HG03025 (cell line): ENCODE measurements around the gene ZNF407.

Experiments
- ATAC-seq: cut with Tn5 transposase; IDR thresholded peaks from one replicate; pipeline ENCODE4 v1.9.1; 2021; ENCODE audit warnings: mild to moderate bottlenecking, moderate library complexity; ENCODE audit not compliant: unreplicated experiment, low FRiP score

The ZNF407 gene

DNA sequence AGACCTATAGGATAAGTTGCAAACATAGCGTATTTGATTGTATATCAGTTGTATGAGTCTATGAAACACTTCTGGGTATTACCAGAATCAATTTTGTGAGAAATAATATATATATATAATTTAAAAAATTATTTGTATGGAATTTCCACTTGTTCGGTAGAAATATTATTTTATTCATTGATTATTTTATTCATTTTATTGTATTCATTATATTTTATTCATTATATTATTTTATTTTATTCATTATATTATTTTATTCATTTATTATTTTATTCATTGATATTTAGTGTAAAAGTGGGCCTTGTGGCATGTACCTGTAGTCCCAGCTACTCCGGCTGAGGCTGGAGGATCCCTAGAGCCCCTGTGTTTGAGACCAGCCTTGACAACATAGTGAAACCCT is 268.9 kb downstream of the ZNF407 start:
- no peak for ATAC-seq

DNA sequence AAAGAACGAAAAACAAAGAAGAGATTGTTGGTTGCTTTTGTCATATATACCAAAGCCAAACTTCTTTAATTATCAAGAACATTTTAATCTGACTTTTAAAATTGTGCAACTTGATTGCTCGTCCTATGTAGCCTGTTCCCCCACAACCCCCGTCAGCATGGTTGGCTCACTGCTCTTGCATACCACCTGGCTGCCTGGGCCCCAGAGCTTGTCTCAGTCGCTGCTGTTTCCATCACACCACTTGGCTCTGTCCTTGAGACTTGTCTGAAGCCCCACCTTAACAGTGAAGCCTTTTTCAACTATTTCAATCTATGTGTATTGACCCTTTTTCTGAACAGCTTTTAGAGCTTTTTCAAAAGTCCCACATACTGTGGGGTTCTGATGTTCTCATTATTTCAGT is 270.8 kb downstream of the ZNF407 start:
- ATAC-seq: no peak

DNA sequence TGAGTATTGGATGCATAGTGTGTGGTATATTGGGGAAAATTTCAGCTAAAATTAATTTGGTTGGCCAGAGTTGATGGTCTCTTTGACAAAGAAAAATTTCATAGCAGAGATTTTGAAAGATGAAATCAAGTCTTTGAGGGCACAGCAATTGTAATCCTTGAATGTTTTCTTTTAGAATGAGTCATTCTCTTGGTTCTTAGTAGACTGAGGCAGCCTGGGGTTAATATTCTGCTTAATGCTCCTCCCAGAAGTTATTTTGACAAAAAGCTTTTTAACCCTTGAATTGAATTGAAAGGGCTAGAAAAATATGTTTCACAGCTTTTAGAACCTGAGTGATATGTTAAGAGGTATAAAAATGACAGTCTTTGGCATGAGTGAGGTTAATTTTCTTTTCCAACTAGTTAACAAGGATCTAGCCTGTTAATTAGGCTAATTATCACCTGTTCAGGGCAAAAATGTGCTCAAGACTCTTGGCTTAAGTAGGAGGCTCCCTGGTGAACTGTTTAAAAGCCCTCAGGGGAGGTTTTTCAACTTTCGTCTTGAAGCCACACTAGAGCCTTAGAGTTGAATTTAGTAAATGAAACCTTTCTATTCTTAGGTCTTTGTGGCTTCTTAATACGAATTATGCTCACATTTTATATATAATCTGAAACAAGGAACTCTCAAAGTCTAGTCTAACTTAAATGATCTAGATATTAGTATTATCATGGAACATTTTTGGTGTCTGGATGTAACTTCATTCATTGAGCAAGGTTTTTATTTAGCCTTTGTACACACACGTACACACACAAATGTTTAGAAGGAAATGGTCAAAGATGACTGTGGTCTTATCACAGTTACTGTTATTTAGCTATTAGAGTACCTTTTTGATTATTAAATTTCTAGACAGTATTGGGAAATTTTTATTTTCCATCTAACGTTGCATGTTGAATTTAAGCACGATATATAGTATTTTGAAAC is 272.5 kb downstream of the ZNF407 start:
- peak; percentile 93 for ATAC-seq

DNA sequence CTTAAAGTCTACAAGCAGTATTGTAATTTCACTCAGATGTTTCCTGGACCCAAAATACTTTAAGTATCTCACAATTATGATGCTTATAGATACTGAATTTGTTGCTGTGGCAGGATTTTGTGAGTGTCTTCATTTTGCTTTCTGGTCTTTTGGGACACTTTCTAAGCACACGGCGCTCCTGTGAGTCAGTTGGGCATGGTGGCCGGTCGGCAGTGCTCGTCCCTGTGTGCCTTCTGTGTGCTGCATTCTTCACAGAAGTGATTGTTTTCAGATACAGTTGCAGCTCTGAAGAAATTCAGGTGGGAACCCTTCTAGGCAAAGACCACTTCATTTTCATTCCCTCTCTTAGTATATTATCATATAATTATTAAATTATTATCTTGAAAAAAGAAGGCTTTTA is 273.3 kb downstream of the ZNF407 start:
- ATAC-seq: no peak

DNA sequence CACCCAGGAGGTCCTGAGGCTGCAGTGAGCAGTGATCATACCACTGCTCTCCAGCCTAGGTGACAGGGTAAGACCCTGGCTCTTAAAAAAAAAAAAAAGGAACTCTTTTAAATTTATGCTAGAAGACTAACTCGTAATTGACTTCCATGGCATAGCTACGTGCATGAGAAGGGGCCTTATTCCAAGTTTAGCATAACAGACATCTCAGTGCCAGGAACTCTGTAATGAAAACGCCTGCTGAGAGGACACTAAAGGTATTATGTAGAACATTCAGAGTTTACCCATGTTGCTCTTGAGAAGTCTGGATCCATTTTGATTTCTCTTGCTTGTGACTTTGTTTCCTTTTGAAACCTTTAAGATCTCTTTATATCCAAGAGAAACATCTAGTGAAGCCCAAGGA is 276.0 kb downstream of the ZNF407 start:
- no peak for ATAC-seq

DNA sequence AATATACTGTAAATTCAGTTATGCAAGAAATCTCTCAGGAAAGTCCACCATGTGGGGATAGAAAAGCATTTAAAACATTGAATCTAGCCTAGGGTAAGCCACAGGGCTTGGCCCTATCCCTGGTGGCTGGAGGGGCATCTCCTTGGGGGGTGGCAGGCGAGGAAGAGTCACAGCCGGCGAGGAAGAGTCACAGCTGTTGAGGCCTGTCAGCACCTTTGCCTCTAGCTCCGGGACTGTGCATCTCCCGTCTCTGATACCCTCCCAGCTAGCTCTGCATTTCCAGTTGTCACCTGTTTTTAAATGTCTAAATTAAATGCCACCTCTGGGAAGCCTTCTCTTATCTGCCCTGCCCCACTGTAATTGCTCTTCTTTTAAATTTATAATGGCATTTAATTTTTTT is 276.7 kb downstream of the ZNF407 start:
- ATAC-seq: no peak

DNA sequence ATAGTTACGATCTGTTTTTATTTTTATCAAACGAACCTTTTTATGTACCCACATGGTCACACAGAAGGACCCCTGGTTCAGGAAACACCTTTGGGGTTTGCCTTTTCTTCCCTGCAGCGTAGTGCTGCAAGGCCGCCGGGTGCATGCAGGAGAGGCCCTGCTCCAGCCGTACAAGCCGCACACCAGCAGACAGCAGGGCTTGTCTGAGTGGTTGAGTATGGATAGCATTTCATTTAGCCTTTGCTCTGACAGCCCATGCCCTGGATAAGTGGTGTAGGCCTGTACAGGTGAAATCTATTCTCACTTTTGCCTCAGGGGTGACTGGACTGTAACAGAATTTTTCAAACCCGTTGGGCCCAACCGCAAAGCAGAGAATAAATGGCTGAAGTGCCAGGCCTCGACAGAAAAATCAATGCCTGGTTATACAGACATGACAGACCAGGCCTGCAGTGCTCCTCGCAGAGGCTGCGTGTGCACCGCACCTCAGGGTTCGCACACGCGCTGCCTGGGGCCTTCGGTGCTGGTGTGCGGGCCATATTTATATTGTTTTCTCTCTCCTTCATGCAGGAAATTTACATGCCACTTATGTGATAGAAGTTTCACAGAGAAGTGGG is 279.1 kb downstream of the ZNF407 start:
- no peak for ATAC-seq

DNA sequence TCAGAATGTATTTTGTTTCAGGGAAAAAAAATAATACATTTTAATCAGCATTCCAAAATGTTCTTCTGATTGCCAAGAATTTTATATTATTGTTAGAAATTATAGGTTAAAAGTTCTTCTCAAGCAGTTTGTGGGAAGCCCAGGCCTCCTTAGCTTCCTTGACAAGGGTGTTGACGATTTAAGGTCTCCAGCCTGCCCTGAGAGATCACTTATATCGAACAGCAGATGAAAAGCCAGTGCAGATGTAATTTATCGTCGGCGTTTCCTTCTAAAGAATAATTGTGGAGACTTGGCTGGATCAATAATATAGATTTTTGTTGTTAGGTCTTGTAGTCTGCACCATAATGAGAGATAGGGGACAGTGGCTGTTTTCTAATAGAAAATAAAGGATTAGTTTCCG is 280.6 kb downstream of the ZNF407 start:
- no peak for ATAC-seq

DNA sequence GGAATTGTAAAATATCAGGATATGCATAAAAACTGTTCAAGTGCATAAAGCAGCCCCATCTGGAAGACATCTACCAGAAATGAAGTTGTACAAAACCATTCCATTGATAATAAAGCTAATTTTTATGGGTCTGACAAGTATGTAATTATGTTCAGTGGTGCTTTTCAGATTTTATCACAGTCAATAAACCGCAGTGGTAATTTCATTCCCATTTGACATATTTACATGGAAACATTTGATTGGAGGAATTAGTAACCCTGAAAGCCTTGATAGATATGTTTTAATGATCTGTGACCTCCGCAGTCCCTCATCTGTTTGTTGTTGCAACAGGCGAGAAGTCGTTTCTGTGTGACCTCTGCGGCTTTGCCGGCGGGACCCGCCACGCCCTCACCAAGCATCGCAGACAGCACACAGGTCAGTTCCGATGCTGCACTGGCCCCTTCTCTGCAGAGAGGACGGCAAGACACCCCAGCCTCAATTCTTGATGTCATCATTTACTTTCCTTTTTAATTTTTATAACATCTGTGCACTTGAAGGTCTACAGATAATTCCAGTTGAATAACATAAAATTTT is 283.1 kb downstream of the ZNF407 start:
- ATAC-seq: no peak

DNA sequence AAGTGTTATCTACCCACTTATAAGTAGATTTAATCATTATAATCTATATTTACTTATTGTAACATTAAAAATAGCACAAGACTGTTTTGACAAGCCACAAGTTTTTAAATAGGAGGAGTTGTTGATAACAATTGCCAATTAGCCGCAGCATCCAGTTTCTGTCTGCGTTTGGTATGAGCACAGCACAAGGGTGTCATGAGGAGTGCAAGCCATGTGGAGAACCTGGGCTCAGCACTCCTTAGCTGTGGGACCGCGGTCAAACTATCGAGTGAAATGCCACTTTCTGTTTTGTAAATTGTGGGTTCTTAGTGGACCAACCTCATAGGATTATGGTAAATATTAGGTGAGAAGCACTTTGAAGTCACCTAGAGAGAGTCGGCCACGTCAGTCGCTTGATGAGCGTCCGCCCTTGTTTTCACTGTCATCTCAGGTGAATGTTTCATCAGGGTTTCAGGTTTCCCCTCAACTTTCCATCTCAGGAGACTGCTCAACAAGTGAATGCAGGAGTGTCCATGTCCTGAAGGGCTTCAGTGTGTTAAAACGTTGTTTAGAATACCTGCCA is 294.5 kb downstream of the ZNF407 start:
- no peak for ATAC-seq

DNA sequence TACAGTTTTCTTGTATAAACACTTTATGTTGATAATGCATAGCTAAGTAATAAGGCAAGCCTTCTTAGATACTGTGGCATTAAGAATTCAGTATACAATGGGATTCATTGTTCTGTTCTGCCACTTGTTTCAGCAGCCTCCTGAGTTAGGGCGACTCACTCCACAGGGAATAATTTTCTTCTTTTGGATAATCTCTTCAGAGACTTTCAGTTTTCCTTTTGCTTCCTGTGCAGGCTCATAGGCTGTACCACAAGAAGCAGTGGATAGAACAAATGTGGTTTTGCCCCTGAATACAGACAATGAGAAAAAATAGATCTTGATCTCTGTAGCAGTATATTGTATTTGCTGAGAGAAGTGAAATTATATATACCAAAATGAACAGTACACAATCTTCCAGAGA is 298.0 kb downstream of the ZNF407 start:
- no peak for ATAC-seq

DNA sequence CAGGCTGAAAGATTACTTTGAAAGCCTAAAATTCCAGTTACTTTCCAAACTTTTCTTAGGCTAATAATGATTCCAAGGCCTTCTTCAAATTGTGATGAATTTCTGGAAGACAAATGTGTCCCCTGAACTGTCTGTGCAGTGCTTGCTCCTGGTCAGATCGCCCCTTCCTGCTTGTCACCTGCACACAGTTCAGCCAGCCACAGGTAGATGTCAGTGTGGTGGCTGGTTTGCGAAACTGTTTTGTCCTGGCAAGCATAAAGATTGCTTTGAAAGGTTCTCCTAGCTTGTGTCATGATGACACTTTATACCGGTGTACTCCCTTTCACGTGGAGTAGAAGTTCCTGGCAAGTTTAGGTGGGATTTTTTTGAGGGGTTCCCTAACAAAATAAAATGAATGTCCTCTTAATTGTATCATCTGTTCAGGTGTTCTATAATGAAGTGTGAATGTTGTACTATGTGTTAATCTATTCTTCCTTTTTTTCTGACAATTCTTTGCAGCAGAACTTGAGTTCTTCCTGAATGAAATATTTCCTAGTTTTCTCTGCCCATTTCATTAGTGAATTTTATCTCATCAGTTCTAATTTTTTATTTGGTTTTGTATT is 298.8 kb downstream of the ZNF407 start:
- ATAC-seq: no peak

DNA sequence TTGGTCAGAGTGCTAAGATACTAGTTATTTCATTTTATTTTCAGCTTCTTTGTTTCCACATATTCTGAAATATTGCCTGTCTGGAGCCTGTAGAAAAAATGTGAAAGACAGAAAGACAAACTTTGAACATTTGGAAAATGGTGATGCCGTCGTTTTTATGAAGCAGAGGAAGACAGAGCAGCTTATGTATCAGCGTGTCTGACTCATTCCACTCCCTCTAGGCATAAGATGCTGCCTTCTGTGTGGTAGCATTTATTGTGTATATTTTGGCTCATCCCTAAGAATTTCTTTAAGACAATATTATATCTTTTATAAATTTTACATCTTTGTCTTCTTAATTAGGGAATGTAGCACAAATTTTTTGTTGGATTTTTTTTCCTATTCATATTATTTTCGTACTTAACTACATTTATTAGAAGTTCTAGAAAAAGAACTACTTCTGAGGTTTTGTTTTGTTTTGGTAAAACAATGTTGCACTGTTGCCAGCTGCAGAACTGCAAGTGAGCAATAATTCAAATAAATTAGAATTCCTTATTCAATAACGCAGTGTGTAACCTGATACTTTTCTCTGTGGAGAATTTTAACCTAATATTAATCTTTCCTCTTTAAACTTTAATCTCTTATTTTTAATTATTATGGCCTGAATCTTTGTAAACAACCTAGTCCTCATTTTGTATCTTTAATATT is 300.4 kb downstream of the ZNF407 start:
- ATAC-seq: no peak

DNA sequence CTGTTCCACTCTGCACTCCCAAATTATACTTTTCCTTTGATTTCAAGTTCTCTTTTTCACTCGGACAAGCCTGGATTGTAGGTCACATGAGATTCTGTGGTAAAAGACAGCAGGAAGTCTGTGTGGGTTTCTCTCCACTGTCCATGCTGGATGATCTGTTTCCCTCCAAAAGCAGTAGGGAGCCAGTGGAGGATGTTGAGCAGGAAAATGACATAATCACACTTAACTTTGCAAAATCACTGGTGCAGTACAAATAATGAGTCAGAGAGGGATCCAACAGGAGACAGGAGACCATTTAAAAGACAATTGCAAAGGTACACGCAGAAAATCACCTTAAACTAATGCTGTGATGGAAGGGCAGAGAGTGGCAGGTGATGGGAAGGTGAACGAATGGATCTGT is 301.3 kb downstream of the ZNF407 start:
- ATAC-seq: no peak

DNA sequence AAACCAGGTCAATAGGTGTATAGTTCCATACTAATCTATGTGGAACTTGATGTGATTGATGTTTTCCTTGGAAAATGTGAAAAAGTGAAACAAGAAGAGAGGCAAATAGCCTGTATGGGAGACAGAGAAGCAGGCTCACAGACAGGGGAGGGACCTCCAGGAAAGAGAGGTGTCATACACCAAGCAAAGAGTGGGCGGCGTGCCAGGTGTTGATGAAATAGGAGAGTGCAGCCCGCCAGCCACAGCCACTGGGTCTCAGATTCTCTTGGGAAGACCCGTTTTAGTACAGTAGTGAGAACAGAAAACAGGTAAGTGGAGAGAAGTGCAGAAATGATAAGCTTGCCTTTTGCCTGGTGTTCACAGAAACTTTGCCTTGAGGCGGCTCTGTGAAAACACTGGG is 301.9 kb downstream of the ZNF407 start:
- no peak for ATAC-seq

DNA sequence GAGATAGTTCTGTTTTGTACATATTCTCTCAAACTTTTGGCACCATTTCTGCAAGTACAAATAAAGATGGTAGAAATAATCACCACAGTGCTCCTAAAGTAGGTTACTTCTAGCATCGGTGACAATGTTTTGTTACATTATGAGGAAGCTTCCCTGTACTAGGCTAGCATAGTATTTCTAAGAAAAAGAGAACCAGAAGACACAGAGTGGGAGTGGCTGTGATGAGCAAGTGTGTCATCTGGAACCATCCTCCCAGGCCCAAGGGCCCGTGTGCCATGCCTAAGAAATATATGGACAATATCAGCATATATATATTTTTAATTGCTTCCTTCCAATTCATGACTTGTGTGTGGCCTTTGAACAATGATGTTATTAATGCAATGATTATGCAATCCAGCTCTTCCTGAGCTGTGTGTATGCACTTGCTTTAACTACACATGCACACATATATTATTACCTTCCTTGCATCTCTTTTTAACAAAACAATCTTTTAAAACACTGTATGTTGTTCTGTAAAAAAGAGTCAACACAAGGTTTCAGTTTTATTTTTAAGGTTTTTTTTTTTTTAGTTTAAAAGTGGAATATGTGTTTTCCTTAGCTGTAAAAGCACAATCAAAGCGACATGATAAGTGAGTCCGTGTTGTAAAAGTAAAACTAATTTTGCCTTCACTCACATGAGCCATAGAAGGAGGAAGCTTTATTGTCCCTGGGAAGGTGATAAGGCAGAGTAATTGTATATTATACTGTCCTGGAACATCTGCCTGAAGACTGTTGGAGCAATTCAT is 303.9 kb downstream of the ZNF407 start:
- no peak for ATAC-seq

DNA sequence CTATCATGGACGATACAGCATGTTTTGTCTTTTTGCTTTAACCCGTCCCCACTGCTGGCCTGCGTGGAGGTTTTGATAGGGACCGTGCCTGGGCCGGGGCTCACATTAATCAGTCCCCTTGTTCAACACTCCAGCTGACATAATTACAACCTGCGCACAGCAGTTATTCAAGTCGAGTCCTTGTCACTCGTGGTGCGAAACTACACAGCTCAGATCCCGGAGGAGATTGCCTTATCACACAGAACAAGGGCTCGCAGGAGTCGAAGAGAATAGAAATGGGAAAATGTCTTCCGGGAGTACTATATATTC is 304.4 kb downstream of the ZNF407 start:
- ATAC-seq: no peak

DNA sequence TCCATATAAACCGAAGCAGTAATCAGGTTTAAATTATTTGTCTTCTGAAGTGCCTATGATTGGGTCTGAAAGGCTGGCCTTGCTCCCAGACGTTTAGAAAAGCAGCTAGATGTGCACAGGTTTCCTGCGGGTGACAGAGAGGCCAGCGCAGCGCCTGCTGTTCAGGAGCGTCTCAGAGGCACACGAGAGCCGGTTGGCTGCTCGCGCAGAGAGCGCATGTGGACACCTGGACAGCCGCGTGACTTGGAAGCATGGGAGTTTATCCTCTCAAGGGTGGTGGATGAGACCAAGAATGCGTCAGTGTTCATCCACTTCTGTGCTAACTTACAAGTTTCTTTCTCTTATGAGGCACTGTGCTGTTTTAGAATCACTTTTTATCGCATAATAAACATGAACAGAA is 307.6 kb downstream of the ZNF407 start:
- ATAC-seq: no peak

DNA sequence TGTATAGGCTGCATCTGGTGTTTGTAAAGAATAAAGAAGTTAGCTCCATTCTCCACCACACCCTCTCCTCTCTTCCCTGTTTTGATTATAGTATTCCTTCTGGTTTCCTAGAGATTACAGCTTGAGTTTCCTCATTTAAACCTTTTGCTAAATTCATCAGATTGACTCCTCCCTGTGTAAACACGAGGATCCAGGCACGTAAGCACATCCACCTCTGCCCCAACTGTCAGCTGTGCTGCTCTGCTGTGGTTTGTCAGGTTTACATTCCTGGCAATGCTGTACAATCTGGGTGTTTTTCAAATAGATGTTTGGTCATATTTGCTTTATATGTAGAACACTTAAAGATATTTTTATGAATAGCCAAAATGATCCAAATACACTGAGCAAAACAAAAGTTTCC is 308.5 kb downstream of the ZNF407 start:
- ATAC-seq: no peak

DNA sequence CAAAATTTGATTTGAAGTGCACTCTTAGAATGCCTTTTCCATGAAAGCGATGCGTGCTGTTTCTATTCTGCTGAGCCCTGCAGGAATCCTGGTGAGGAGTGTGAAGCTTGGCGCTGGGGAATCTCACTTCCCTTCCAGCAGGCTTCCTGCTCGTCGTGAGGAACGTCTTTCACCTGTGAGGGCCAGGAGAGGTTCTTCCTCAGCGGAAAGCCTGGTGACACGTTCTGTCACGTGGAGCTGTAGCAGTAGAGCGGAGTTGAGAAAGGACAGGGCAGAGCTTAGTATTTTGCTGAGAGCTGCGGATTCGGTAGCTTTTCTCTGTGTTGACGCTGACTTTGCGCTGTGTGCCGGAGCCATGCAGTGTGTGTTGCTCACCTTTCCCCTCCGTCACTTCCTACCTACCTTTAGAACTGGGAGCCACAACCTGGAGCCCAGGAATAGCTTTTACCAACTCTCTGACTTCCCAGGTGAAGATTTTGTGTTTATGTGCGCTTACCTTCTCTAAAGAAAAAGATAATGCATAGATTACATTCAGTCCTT is 316.5 kb downstream of the ZNF407 start:
- no peak for ATAC-seq
